Measurements from ENCODE around the gene EPB41L5.

GRCh38 chr2:120142528-120143219 is 129.8 kb downstream of the EPB41L5 start:
- no peak for TF ChIP-seq CTCF (IDR thresholded peaks at IDR 0.05; ENCODE audit: low read length)
- TF ChIP-seq EZH2 (IDR thresholded peaks at IDR 0.05; ENCODE audit: borderline replicate concordance, low read length), result no peak
